DMS 273 (cell line): Measurements from ENCODE around the gene PIN1.

Source experiments
- DNase-seq: peaks from one replicate; lab custom pipeline; 2025; ENCODE audit not compliant: unreplicated experiment; lab: John Stamatoyannopoulos, UW

The PIN1 gene

GRCh38 chr19:9883764-9884163, 48.6 kb downstream of the PIN1 start:
- no peak for DNase-seq

DNA sequence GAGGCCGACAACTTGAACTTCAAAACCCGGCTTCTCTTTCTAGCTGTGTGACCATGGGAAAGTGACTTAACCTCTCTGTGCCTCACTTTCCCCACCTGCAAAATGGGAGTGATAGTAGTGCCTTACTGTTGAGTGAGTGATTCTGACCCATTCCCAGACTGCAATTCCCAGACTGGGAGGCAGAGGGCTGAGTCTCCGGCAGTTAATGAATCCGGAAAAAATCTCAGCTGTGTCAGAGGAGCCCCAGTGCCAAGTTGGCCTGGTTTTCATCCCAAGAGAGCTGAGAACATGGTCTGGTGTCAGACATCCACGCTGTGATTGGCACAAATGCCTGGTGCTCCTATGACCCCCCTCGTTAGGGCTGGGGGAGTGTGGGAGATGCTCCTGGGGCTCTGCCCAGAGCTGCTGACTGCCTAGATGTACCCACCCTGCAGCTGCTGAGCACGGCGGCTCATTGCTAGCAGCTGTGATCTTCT, 50.0 kb downstream of the PIN1 start:
- DNase-seq: peak; percentile 87

DNA sequence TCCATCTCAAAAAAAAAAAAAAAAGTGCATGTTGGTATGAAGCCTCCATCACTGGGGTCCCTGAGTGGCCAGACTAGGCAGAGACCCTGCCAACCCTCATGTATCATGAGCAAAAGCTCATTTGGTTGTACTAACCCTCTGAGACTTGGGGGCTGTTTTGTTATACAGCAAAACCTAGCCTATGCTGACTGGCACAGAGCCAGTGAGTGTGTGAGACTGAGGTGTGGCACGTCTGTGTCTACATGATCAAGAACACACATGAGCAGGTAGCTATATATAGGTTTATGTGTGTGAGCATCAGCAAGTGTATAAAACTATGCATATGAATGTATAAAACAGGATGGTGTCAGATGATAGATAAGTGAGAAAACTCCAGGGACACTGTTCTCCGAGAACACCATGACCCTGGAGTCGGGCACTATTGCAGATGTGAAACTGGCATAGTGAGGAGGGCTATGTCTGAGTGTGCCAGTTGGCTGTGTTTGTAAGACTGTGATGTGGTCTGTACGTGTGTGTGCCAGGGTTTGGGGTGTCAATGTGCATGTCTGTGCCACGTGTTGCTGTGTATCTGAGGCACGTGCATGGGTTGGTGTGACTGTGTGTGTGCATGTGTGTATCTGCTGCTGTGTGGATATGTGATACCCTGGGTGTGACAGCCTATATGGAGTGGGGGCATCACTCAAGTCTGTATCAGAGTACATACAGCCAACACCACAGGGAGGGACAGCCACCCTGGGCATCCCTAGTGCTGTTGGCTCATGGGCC, 56.7 kb downstream of the PIN1 start:
- no peak for DNase-seq
